GM21529 (cell line): ENCODE data around the gene MBD3L1.
A peak's percentile ranks its signal among the peaks of the same experiment; 100 is the strongest.

ENCODE experiments used
- ATAC-seq: cut with Tn5 transposase; IDR thresholded peaks from one replicate; pipeline ENCODE4 v1.9.1; 2021; ENCODE audit not compliant: unreplicated experiment

The MBD3L1 gene

DNA sequence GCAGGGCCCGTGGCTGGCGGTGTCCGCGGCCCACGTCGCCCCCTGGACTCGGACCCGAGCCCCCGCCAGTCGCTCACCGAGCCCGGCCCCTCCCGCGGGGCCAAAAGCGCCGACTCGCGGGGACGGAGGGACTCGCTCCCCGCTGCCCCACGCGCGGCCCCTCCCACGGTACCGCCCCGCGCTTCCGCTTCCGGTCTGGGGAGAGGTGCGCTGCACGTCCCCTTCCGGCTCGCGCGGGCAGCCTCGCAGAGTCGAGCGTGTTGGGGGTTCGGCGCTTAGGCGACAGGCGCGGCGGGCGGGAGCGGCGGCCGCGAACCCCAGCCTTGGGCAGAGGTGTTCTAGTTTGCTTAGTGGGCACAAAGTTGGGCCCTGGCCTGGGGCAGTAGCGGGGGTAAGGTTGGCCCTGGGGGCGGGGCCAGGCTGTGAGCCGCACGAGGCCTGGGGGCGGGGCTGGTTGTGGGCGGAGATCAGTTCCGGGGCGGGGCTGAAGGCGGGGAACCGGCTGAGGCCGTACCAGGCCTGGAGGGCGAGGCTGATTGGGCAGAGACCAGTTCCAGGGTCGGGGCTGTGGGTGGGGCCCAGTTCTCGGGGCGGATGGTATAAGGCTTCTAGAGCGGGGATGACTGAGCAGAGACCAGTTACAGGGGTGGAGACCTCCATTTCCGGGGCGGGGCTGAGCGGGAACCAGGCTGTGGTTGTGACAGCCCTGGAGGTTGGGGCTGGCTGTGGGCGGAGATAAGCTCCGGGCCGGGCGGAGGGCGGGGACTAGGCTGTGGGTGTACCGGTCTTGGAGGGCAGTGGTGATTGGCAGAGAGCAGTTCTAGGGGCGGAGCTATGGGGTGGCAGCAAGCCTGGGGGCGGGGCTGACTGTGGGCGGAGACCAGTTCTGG is at the start of gene MBD3L1, which contains the start of gene ZNF558:
TSS of gene MBD3L1 (plus strand) at position 246 of the 890 bp plus-strand sequence. CDS start 10,302 bp downstream, outside the sequence.
TSS of gene ZNF558 (minus strand) at position 173 of the 890 bp plus-strand sequence. CDS start 9,645 bp downstream, outside the sequence.
- ATAC-seq, result peak; percentile 88

DNA sequence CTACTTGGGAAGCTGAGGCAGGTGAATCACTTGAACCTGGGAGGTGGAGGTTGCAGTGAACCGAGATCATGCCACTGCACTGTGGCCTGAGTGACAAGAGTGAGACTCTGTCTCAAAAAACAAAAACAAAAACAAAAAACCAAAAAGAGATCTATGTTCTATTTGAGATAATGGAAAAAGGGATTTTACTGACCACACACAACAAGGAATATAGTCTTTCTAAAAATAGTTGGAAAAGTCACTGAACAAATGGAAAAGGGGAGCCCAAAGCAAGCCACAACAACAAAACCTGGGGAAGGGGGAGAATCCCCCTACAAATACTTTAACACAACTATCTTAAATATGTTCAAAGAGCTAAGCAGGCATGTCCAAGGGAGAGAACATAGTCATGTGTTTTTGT is 37.4 kb upstream of the MBD3L1 start:
- no peak for ATAC-seq

DNA sequence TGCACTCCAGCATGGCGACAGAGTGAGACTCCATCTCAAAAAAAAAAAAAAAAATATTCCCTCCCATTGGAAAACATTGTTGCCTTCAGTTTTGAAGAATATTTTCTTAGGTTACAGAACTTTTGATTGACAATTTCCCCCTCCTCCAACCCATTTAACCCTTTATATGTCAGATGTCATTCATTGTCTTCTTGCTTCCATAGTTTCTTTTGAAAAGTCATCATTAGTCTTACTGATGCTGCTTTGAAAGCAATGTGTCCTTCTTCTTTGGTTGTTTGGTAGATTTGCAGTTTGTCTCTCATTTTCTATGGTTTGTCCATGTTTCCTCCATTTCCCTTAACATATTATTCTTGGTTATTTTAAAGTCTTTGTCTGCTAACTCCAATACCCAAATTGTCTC is 25.5 kb upstream of the MBD3L1 start:
- no peak for ATAC-seq

DNA sequence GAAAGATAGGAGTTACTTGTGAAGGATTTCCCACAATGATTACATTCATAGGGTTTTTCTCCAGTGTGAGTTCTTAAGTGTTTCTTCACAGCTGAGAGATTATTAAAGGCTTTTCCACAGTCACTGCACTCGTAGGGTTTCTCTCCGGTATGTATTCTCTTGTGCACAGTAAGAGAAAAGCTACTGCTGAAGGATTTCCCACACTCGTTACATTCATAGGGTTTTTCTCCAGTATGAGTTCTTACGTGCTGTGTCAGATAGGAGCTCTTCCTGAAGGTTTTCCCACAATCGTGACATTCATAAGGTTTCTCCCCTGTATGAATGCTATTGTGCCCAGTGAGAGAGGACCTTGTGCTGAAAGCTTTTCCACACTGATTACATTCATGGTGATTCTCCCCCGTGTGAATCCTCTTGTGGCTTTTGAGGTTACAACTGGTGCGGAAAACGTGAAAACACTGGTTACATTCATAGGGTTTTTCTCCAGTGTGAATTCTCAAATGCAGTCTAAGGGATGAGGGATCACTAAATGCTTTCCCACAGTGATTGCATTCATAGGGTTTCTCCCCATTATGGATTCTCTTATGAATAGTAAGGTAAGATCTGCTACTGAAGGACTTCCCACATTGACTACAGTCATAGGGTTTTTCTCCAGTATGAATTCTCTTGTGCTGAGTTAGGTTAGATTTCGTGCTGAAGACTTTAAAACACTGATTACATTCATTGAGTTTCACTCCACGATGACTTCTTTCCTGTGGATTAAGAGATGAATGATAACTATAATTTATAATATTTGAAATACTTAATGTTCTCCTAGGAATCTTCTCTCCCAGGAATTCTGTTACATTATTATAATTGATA is 20.6 kb upstream of the MBD3L1 start:
- no peak for ATAC-seq

DNA sequence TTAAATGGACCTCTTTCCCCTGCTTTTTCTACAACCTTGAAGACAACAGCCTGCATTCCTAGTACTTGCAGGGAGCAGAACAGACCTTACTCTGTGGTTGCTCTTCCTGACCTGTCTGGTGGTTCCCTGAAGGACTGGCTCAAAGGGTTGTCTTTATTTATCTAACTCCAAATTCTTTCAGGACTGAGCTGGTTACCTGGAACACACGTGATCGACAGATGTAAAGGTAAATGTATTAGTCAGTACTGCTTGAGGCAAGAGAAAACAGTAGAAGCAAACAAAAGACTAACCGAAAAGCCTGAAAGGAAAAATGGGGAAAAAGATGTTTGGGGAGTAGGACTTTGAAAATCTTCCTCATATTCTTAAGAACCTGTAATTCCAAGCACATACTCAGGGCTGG is 18.0 kb upstream of the MBD3L1 start:
- ATAC-seq, result no peak

DNA sequence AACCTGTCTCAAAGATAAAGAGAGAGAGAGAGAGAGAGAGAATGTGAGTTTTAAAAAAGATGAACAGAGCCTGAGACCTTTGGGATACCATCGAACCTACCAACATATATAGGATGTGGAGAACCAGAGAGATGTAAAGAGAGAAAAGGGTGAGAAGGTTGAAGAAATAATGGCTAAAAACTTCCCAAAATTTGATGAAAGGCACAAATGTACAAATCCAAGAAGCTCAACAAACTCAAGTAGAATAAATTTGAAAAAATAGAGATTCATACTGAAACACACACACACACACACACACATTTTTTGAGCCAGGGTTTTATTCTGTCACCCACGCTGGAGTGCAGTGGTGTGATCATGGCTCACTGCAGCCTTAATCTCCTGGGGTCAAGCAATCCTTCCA is 16.4 kb upstream of the MBD3L1 start:
- ATAC-seq, result no peak

DNA sequence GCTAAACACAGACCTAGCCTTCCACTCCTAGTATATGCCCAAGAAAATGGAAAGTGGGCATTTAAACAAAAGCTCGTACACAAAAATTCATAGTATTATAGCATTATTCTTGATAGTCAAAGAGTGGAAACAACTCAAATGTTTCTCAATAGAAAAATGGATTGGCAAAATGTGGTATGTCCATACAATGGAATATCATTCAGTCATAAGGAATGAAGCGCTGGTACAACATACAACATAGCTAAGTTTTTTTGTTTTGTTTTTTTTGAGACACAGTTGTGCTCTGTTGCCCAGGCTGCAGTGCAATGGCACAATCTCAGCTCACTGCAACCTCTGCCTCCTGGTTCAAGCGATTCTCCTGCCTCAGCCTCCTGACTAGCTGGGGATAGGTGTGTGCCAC is 11.9 kb upstream of the MBD3L1 start:
- ATAC-seq, result no peak

DNA sequence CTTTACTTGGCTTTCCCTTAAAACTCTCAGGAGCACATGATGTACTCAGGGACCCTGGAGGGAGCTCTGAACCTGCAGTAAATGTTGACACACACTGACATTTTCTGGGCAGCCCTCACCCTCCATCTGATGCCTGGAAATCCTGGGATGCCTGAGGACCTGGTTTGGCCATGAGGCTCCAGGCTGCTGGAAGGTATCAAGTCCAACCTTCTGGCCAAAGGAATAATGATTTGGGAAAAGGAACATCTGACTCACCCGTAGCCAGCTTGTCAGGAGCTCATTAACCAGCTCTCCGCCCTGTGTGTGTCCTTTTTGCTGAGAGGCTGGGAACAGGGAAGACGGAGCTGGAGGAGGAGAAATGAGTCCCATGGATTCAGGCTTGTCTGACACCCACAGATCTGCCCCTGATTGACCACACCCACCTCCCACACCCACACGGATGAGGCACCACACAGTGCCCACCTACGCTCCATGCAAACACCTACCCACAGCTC is 10.4 kb upstream of the MBD3L1 start:
- ATAC-seq, result no peak

DNA sequence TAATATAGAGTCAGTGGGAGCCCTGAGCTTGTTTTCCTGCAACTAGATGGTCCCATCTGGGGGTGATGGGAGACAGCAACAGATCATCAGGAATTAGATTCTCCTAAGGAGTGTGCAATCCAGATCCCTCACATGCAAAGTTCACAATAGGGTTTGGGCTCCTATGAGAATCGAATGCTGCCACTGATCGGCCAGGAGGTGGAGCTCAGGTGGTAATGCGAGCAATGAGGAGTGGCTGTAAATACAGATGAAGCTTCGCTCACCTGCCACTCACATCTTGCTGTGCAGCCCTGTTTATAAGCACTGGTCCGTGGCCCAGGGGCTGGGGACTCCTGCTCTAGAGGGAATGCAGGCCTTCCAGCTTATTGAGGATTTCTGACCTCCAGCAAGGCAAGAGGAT is 5.8 kb upstream of the MBD3L1 start:
- no peak for ATAC-seq

DNA sequence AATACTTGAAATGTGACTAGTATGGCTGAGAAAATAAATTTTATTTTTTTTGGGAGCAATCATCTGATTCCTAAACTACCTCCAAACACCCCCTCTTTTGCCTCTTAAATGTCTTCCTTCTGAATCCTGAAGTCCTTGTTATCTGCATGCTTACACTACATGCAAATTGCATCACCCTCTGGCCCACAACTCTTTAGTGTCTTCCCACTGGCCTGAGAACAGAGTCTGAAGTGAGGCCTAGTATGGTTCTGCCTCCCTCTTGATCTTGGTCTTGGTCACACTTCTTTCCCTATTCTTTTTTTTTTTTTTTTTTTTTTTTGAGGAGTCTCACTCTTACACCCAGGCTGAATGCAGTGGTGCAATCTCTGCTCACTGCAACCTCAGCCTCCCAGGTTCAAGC is 4.9 kb upstream of the MBD3L1 start:
- no peak for ATAC-seq

DNA sequence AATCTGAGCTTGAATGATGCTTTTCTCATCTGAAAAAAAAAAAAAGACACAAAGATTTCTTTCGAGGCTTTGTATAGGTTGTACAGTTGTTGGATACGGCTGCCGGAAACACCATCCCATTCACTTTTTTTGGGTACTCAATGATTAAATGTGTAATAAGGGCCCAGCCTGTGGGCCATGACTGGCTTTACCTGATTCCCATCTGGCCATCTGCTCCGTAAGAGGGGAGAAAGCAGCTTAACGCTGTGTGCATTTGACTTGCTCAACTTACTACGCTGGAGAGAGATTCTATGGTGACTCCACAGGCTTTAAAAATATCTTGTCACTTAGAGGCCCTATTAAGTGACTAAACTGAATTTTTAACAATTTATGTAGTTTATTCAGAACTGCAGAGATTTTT is 804 bp upstream of the MBD3L1 start:
- ATAC-seq, result no peak

DNA sequence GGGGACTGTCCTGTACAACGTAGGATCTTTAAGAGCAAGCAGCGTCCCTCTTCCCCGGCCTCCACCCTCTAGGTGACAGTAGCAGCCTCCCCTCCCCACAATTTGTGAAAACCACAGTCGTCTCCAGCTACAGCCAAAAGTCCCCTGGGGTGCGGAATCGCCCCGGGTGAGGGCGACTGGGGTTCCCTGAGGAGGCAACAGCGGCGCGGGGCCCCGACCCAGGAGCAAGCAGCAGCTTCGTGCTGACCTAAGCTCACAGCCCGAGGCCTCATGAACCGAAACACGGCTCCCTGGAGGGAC is 395 bp upstream of the MBD3L1 start:
- ATAC-seq, result peak; percentile 16

DNA sequence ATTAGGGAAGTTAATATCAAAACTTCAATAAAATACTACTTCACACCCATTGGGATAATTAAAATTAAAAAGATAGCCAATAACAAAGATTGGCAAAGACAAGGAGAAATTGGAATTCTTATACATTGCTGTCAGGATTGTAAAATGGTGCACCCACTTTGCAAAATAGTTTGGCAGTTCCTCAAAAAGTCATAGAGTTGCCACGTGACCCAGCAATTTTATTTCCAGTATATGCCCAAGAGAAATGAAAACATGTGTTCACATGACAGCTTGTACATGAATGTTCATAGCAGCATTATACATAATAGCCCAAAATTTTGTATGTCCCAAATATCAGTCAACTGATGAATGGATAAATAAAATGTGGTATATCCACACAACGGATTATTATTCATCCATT is 3.3 kb downstream of the MBD3L1 start:
- no peak for ATAC-seq

DNA sequence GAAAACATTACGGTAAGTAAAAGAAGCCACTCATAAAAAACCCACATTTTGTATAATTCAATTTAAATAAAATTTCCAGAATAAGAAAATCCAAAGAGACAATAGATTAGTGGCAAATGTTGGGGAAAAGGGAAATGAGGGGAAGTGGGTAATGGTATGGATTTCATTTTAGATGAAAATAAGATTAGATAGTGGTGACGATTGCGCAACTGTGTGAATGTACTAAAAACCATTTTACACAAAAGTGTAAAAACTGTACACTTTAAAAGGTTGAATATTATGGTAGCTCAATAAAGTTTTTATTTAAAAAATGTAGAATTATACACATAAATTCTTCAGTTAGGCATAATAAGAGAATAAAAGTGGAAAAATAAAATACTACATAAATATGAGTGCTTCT is 3.7 kb downstream of the MBD3L1 start:
- no peak for ATAC-seq

DNA sequence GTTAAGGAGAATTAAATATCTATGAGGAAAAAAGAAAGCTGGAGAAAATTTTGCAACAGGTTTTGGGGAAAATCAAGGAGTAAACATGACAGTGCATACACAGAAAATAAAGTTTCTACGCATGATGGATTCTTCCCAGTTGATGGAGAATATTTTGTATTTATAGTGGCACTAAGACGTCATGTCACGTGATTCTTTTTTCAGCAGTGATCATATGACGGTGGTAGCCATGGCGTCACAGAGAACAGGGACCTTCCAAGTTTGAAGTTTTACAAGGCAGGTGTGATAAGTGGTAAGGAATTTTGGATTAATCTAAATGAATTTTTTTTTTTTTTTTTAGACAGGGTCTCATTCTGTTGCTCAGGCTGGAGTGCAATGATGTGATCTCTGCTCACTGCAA is 8.5 kb downstream of the MBD3L1 start:
- ATAC-seq, result no peak

DNA sequence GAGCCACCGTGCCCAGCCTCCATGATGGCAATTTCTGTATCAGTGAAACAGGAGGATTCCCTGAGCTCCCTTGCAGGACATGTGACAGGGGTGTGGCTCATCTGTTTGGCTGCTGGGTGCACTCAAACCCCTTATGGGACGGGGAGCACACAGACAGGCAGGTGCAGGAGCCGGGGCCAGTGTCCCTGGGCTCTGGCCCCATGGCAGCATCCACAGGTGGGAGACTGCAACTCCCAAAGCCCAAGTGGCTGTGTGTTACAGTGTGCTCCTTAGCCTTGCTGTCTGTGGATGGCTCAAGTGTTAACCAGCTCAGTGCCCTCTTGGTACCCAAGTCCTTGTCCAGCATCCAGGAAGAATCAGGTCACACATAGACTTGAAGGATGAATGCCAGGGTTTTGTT is 14.6 kb downstream of the MBD3L1 start:
- ATAC-seq, result no peak

DNA sequence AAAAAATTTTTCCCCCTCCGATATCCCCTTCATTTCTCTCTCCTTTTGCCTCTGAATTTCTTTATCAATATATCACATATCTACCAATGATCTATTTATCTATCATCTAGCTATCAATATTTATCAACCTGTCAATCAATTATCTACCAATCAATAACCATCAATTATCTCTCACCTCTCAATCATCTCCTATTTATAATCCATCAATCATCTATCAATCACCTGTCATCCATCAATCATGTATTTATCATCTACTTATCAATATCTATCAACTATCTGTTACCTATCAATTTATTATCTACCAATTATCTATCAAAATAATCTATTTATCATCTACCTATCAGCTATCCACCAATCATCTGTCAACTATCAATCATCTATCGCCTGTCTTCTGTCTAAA is 17.1 kb downstream of the MBD3L1 start:
- no peak for ATAC-seq

DNA sequence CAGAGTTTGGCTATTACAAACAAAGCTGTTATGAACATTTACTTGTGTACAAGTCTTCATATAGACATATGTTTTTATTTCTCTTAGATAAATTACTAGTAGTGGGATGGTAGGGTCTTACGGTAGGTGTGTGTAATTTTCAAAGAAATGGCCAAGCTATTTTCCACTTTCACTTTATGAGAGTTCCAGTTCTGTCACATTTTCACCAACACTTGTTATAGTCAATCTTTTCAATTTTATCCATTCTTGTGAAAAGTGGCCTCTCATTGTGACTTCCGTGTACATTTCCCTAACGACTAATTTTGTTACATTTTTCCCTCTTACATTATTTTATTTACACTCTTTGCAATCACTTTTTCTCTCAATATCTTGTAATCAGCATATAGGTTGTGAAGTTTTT is 18.3 kb downstream of the MBD3L1 start:
- ATAC-seq, result no peak

DNA sequence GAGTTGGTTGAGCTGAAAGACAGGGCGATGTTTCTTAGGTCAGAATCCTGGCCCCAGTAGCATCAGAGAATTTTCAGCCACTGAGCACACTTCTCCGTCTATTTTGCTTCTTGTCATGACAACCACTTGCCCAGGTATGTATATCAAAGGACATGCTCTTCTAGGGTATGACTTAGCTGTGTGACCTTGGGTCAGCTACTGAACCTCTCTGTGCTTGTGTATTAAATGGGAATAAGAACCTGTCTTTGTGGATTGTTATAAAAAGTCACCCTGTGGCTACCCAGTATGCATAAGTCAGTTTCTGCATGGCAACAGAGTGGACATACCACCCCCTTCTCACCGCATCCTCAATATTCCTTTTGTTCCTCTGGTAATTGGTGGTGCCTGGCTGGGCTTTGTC is 26.1 kb downstream of the MBD3L1 start:
- ATAC-seq, result no peak

DNA sequence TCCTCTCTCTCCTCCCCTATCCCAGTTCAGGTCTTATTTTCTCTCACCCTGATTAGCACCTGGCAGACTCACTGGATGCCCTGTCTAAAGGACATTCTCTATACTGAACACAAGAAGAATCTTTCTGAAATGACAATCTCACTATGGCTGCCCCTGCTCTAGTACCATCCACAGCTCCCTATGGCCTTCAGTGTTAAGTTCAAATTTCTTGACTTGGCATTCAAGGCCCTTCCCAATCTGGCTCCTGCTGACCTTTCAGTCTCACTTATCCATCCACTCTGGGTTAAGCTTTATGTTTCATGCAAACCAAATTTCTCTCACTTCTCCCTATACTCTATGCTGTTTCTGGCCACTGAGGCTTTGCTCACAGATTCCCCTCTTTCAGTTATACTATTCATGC is 34.2 kb downstream of the MBD3L1 start:
- no peak for ATAC-seq

DNA sequence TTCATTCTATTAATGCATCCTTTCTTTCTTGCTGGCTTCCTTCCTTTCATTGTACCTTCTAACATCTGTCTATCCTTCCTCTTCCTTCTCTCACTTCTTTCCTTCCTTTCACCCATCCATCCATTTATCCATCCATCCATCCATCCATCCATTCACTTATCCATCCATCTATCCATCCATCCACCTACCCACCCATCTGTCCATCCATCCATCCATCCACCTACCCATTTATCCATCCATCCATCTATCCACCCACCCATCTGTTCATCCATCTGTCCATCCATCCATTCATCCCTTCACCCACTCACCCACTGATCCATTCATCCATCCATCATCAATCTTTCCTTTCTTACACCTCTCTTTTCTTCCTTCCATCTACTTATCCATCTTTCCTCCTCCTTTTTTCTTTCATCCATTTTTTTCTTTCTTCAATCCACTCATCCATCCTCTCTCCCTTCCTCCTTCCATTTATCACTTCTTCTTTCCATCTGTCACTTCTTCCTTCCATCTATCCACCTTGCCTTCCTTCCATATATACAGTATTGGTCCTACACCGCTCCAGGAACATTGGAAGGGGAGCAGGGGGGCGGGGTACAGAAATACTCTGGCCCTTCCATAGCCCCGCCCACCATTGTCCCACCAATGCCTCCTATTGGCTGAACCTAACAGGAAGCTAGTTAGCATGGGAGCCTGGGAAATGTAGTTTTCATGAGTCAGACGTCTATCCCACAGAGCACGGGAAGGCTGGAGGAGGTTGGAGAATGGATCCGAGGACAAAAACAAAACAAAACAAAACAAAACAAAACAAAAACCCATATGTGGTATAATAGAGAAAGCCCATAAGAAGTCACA is 45.9 kb downstream of the MBD3L1 start:
- no peak for ATAC-seq
